SK-N-SH (cell line): ENCODE measurements around the gene ROR2. TPM values are rescaled to one million over a fixed set of nuclear protein-coding genes. Genes with fewer than 3 reads are reported as not detected.

Source experiments
- CTCF ChIA-PET: fragments of 300-600, 350-600 bp; formaldehyde crosslinking; extraction: SDS; loops from one replicate; lab custom pipeline; 2021; lab: Yijun Ruan, JAX
- POLR2A ChIA-PET: fragments of 350-600 bp; sonication (Branson Sonifier 250); formaldehyde crosslinking; extraction: SDS; loops from one replicate; lab custom pipeline; 2020; ENCODE audit warnings: antibody characterized with exemption, inconsistent platforms; lab: Yijun Ruan, JAX
- DNase-seq: peaks from one replicate; pipeline ENCODE4 v3.0.0; 2012
- H2AFZ ChIP-seq: fragments of 200-600 bp; sonication (generic); 2 replicates; pipeline ENCODE4 v1.8.1; 2016; ENCODE audit warnings: antibody characterized with exemption, mild to moderate bottlenecking, low read depth
- H3F3A ChIP-seq: fragments of 200-600 bp; sonication (generic); replicated peaks from 2 replicates; pipeline ENCODE3; 2016; ENCODE audit warnings: antibody characterized with exemption, mild to moderate bottlenecking; ENCODE audit not compliant: insufficient read depth
- H3K27ac ChIP-seq, 2 experiments: fragments of 200-500 bp in 1 of 2; fragments of 200-600 bp in 1 of 2; sonication (Bioruptor generic) in 1 of 2; sonication (generic), shearing (Covaris generic) in 1 of 2; 2 replicates each; pipeline versions ENCODE4 v1.5.1 to v1.6.1; 2014 to 2016; ENCODE audit warnings: low read depth in 2 of 2, inconsistent platforms in 1 of 2, low read length in 1 of 2, mild to moderate bottlenecking in 1 of 2, mixed read lengths in 1 of 2
- H3K27me3 ChIP-seq: fragments of 200-600 bp; sonication (generic), shearing (Covaris generic); 2 replicates; pipeline ENCODE4 v1.6.1; 2016; ENCODE audit warnings: mixed run types; ENCODE audit not compliant: insufficient read depth
- H3K36me3 ChIP-seq, 2 experiments: fragments of 200-500 bp in 1 of 2; fragments of 200-600 bp in 1 of 2; sonication (Bioruptor generic) in 1 of 2; sonication (generic) in 1 of 2; replicated peaks in 1 of 2; 2 replicates each; pipeline versions ENCODE3 to v1.5.1; 2014 to 2016; ENCODE audit warnings: low read length in 1 of 2, mild to moderate bottlenecking in 1 of 2; ENCODE audit not compliant: insufficient read depth in 2 of 2, control insufficient read depth in 1 of 2
- H3K4me1 ChIP-seq, 2 experiments: fragments of 200-500 bp in 1 of 2; fragments of 200-600 bp in 1 of 2; sonication (Bioruptor generic) in 1 of 2; sonication (generic), shearing (Covaris generic) in 1 of 2; 2 replicates each; pipeline versions ENCODE4 v1.5.1 to v1.6.1; 2014 to 2016; ENCODE audit warnings: low read depth in 1 of 2, low read length in 1 of 2, mixed run types in 1 of 2; ENCODE audit not compliant: insufficient read depth in 2 of 2, control insufficient read depth in 1 of 2
- H3K4me2 ChIP-seq: fragments of 200-600 bp; sonication (generic), shearing (Covaris generic); 2 replicates; pipeline ENCODE4 v1.6.1; 2017; ENCODE audit warnings: mixed run types
- H3K4me3 ChIP-seq, 2 experiments: fragments of 200-500 bp in 1 of 2; fragments of 200-600 bp in 1 of 2; sonication (Bioruptor generic) in 1 of 2; sonication (generic), shearing (Covaris generic) in 1 of 2; 2 replicates each; pipeline versions ENCODE4 v1.5.1 to v1.8.1; 2014 to 2016; ENCODE audit warnings: low read depth in 2 of 2, inconsistent platforms in 1 of 2, low read length in 1 of 2, mild to moderate bottlenecking in 1 of 2, mixed read lengths in 1 of 2, moderate library complexity in 1 of 2
- H3K79me2 ChIP-seq: fragments of 200-600 bp; sonication (generic); 2 replicates; pipeline ENCODE4 v1.8.1; 2017; ENCODE audit warnings: mild to moderate bottlenecking; ENCODE audit not compliant: insufficient read depth
- H3K9ac ChIP-seq: fragments of 200-600 bp; sonication (generic); 2 replicates; pipeline ENCODE4 v1.6.1; 2017; ENCODE audit warnings: mixed run types
- H3K9me2 ChIP-seq: fragments of 200-600 bp; sonication (generic); 2 replicates; pipeline ENCODE4 v1.6.1; 2017; ENCODE audit warnings: mixed run types
- H3K9me3 ChIP-seq: fragments of 200-600 bp; sonication (generic); 2 replicates; pipeline ENCODE4 v1.6.1; 2017; ENCODE audit warnings: mixed run types, mild to moderate bottlenecking, moderate library complexity
- H4K20me1 ChIP-seq: fragments of 200-600 bp; sonication (generic); 2 replicates; pipeline ENCODE4 v1.6.1; 2017; ENCODE audit warnings: mild to moderate bottlenecking, mixed run types; ENCODE audit not compliant: insufficient read depth
- ELF1 ChIP-seq: IDR thresholded peaks from 2 replicates; pipeline ENCODE4 v1.4.0; 2012
- EZH2phosphoT487 ChIP-seq: fragments of 200-600 bp; sonication (generic); IDR thresholded peaks from 2 replicates; pipeline ENCODE4 v1.6.1; 2017; ENCODE audit warnings: low read depth, mixed run types, mild to moderate bottlenecking, antibody characterized with exemption, moderate library complexity, borderline replicate concordance
- FOXM1 ChIP-seq: IDR thresholded peaks from 2 replicates; pipeline ENCODE4 v1.4.0; 2012; ENCODE audit warnings: low read depth, mild to moderate bottlenecking
- GABPA ChIP-seq: IDR thresholded peaks from 2 replicates; pipeline ENCODE4 v1.4.0; 2012; ENCODE audit warnings: low read depth, mild to moderate bottlenecking
- GATA2 ChIP-seq: sonication (generic); formaldehyde crosslinking; IDR thresholded peaks from 2 replicates; pipeline ENCODE4 v1.5.0; 2020; ENCODE audit warnings: mild to moderate bottlenecking, missing genetic modification reagents
- JUND ChIP-seq: IDR thresholded peaks from 2 replicates; pipeline ENCODE4 v1.4.0; 2012
- MEF2A ChIP-seq: IDR thresholded peaks from 2 replicates; pipeline ENCODE4 v1.4.0; 2012; ENCODE audit warnings: low read depth, borderline replicate concordance
- MXI1 ChIP-seq: IDR thresholded peaks from 2 replicates; pipeline ENCODE4 v1.6.1; 2012; ENCODE audit warnings: mild to moderate bottlenecking, low read depth, low read length, improper control_type of control experiment
- RFX5 ChIP-seq: IDR thresholded peaks from 2 replicates; pipeline ENCODE4 v1.6.1; 2012; ENCODE audit warnings: mild to moderate bottlenecking, improper control_type of control experiment, low read length
- RXRA ChIP-seq: IDR thresholded peaks from 2 replicates; pipeline ENCODE4 v1.4.0; 2012; ENCODE audit warnings: low read depth, mild to moderate bottlenecking, borderline replicate concordance
- SIN3A ChIP-seq: IDR thresholded peaks from 2 replicates; pipeline ENCODE4 v1.6.1; 2012; ENCODE audit warnings: low read depth, mild to moderate bottlenecking, low read length, moderate library complexity, borderline replicate concordance
- SMC3 ChIP-seq: IDR thresholded peaks from 2 replicates; pipeline ENCODE4 v1.6.1; 2012; ENCODE audit warnings: low read depth, low read length, improper control_type of control experiment
- TCF12 ChIP-seq: IDR thresholded peaks from 2 replicates; pipeline ENCODE4 v1.4.0; 2012
- USF1 ChIP-seq: IDR thresholded peaks from 2 replicates; pipeline ENCODE4 v1.4.0; 2012; ENCODE audit warnings: low read depth, borderline replicate concordance
- USF2 ChIP-seq: fragments of 150-350 bp; IDR thresholded peaks from 2 replicates; pipeline ENCODE4 v1.6.1; 2017; ENCODE audit warnings: antibody characterized with exemption, low read length, low read depth, borderline replicate concordance
- YY1 ChIP-seq: IDR thresholded peaks from 2 replicates; pipeline ENCODE4 v1.4.0; 2012; ENCODE audit warnings: low read depth, mild to moderate bottlenecking
- WGBS: methylation state at CpG from one replicate; pipeline ENCODE4 v1.1.6; 2017; ENCODE audit warnings: low lambda C conversion rate; 5-methylcytosine and 5-hydroxymethylcytosine counted together
- polyA plus RNA-seq, 3 experiments: library from polyadenylated mRNA; depleted of rRNA; stranded (reverse); fragments of >200 nt; gene quantifications; 2 replicates each; pipeline ENCODE4 v1.2.3, GENCODE V29; 2012
- TF ChIP-seq, protein P1 (sequence below): IDR thresholded peaks from 2 replicates; pipeline ENCODE4; 2012
- TF ChIP-seq, protein P2 (sequence below): fragments of 200-600 bp; sonication (generic); IDR thresholded peaks from 2 replicates; pipeline ENCODE4 v1.6.1; 2017; ENCODE audit warnings: antibody characterized with exemption, mild to moderate bottlenecking, moderate library complexity
- TF ChIP-seq, protein P3 (sequence below): IDR thresholded peaks from 2 replicates; pipeline ENCODE4 v1.4.0; 2012; ENCODE audit warnings: low read depth
- TF ChIP-seq, protein P4 (sequence below): IDR thresholded peaks from 2 replicates; pipeline ENCODE4 v1.4.0; 2012; ENCODE audit warnings: low read depth, borderline replicate concordance

Gene ROR2
- polyA plus RNA-seq, 1 of the 3 experiments (the other 2 are of a cell fraction) = 0.43 TPM

- CTCF ChIA-PET = no interaction called here
- TF ChIP-seq USF1 (no peak), GATA2 (CRISPR knock-in tag) (no peak), EZH2phosphoT487 (no peak), RXRA (no peak), JUND (no peak), SMC3 (no peak), MEF2A (no peak), TCF12 (no peak), ELF1 (no peak), RFX5 (no peak), YY1 (no peak), SIN3A (no peak), USF2 (no peak), FOXM1 (no peak), MXI1 (no peak), GABPA (no peak)
- TF ChIP-seq, protein P1, sequence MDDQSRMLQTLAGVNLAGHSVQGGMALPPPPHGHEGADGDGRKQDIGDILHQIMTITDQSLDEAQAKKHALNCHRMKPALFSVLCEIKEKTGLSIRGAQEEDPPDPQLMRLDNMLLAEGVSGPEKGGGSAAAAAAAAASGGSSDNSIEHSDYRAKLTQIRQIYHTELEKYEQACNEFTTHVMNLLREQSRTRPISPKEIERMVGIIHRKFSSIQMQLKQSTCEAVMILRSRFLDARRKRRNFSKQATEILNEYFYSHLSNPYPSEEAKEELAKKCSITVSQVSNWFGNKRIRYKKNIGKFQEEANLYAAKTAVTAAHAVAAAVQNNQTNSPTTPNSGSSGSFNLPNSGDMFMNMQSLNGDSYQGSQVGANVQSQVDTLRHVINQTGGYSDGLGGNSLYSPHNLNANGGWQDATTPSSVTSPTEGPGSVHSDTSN = no peak
- TF ChIP-seq, protein P2, sequence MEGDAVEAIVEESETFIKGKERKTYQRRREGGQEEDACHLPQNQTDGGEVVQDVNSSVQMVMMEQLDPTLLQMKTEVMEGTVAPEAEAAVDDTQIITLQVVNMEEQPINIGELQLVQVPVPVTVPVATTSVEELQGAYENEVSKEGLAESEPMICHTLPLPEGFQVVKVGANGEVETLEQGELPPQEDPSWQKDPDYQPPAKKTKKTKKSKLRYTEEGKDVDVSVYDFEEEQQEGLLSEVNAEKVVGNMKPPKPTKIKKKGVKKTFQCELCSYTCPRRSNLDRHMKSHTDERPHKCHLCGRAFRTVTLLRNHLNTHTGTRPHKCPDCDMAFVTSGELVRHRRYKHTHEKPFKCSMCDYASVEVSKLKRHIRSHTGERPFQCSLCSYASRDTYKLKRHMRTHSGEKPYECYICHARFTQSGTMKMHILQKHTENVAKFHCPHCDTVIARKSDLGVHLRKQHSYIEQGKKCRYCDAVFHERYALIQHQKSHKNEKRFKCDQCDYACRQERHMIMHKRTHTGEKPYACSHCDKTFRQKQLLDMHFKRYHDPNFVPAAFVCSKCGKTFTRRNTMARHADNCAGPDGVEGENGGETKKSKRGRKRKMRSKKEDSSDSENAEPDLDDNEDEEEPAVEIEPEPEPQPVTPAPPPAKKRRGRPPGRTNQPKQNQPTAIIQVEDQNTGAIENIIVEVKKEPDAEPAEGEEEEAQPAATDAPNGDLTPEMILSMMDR = no peak
- TF ChIP-seq, protein P3, sequence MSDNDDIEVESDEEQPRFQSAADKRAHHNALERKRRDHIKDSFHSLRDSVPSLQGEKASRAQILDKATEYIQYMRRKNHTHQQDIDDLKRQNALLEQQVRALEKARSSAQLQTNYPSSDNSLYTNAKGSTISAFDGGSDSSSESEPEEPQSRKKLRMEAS = no peak
- TF ChIP-seq, protein P4, sequence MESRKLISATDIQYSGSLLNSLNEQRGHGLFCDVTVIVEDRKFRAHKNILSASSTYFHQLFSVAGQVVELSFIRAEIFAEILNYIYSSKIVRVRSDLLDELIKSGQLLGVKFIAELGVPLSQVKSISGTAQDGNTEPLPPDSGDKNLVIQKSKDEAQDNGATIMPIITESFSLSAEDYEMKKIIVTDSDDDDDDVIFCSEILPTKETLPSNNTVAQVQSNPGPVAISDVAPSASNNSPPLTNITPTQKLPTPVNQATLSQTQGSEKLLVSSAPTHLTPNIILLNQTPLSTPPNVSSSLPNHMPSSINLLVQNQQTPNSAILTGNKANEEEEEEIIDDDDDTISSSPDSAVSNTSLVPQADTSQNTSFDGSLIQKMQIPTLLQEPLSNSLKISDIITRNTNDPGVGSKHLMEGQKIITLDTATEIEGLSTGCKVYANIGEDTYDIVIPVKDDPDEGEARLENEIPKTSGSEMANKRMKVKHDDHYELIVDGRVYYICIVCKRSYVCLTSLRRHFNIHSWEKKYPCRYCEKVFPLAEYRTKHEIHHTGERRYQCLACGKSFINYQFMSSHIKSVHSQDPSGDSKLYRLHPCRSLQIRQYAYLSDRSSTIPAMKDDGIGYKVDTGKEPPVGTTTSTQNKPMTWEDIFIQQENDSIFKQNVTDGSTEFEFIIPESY = no peak
Observed at GRCh38 chr9:91919621-91920020, 30.4 kb downstream of the ROR2 start.

More at GRCh38 chr9:91919621-91920020, 30.4 kb downstream of the ROR2 start:
- no peak overlapping the region for H3K9ac ChIP-seq
- H3K9me2 ChIP-seq = no peaks in the 10 kb centered on the region
- H3K9me3 ChIP-seq = no peaks in the 10 kb centered on the region
- no peak overlapping the region for H3K27ac ChIP-seq
- no peak for DNase-seq
- no peak overlapping the region for H2AFZ ChIP-seq
- peaks cover 0 to 20% of the 10 kb centered on the region in 2 experiments; a peak in 1 of 4 replicates for H3K4me1 ChIP-seq
- no peaks in the 10 kb centered on the region for H3K79me2 ChIP-seq
- H3F3A ChIP-seq = no peaks in the 10 kb centered on the region
- POLR2A ChIA-PET = no interaction called here
- H3K4me3 ChIP-seq = no peak overlapping the region
- H3K36me3 ChIP-seq = no peaks in the 10 kb centered on the region
- no peaks in the 10 kb centered on the region for H4K20me1 ChIP-seq
- no peak overlapping the region for H3K4me2 ChIP-seq
- 47% methylated on average over 5 of the region's 5 CpGs for WGBS
- H3K27me3 ChIP-seq = no peaks in the 10 kb centered on the region
